ENCODE data around the gene NHLH2.

DNA sequence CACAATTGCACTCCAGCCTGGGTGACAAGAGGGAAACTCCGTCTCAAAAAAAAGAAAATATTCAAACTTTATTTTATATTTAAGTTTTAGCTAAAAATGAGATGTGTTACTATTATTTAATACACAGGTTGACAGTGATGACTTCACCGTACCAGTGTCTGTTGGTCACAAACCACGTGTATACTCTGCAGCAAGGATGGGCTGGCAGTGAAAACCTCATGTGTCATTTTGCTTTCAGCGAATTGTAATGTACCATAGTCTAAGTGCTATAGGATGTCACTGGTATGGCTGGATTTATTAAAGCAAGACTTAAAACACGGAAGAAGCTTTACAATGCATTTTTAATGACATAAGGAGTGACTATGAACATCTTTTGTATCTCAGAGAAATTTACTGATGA lies 28.1 kb upstream of the NHLH2 start:
- TF ChIP-seq, protein P1, sequence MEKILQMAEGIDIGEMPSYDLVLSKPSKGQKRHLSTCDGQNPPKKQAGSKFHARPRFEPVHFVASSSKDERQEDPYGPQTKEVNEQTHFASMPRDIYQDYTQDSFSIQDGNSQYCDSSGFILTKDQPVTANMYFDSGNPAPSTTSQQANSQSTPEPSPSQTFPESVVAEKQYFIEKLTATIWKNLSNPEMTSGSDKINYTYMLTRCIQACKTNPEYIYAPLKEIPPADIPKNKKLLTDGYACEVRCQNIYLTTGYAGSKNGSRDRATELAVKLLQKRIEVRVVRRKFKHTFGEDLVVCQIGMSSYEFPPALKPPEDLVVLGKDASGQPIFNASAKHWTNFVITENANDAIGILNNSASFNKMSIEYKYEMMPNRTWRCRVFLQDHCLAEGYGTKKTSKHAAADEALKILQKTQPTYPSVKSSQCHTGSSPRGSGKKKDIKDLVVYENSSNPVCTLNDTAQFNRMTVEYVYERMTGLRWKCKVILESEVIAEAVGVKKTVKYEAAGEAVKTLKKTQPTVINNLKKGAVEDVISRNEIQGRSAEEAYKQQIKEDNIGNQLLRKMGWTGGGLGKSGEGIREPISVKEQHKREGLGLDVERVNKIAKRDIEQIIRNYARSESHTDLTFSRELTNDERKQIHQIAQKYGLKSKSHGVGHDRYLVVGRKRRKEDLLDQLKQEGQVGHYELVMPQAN (conservative IDR thresholded peaks at IDR 0.05), result no peak
- TF ChIP-seq, protein P2, sequence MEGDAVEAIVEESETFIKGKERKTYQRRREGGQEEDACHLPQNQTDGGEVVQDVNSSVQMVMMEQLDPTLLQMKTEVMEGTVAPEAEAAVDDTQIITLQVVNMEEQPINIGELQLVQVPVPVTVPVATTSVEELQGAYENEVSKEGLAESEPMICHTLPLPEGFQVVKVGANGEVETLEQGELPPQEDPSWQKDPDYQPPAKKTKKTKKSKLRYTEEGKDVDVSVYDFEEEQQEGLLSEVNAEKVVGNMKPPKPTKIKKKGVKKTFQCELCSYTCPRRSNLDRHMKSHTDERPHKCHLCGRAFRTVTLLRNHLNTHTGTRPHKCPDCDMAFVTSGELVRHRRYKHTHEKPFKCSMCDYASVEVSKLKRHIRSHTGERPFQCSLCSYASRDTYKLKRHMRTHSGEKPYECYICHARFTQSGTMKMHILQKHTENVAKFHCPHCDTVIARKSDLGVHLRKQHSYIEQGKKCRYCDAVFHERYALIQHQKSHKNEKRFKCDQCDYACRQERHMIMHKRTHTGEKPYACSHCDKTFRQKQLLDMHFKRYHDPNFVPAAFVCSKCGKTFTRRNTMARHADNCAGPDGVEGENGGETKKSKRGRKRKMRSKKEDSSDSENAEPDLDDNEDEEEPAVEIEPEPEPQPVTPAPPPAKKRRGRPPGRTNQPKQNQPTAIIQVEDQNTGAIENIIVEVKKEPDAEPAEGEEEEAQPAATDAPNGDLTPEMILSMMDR (IDR thresholded peaks at IDR 0.05 in 2 of 3, conservative IDR thresholded peaks at IDR 0.05 in 1 of 3; ENCODE audit: control insufficient read depth in 2 of 3, extremely low read depth in 1 of 3, insufficient read depth in 1 of 3, low read depth in 3 of 3, low read length in 3 of 3), result no peak

Data from GM12878 (cell line).